AG04449 (cell line): ENCODE results near the gene MFN2.

Experiments
- CTCF ChIA-PET: fragments of 350-600 bp; formaldehyde crosslinking; extraction: SDS; loops from one replicate; lab custom pipeline; 2021; ENCODE audit warnings: antibody characterized with exemption; lab: Yijun Ruan, JAX
- POLR2A ChIA-PET: fragments of 400-600, 350-600 bp; formaldehyde crosslinking; extraction: SDS; loops from one replicate; lab custom pipeline; 2020; ENCODE audit warnings: antibody characterized with exemption, inconsistent platforms; lab: Yijun Ruan, JAX
- DNase-seq: peaks from one replicate; pipeline ENCODE4 v3.0.0-alpha.2; 2010; ENCODE audit warnings: low read depth, low spot score
- H3K4me3 ChIP-seq: 2 replicates; pipeline ENCODE4 v1.5.1; 2011; ENCODE audit warnings: low read depth, mild to moderate bottlenecking, control low read depth, low read length
- TF ChIP-seq, protein P1 (sequence below): IDR thresholded peaks from one replicate; pipeline ENCODE4 v1.5.1; 2011; ENCODE audit warnings: mild to moderate bottlenecking, moderate library complexity, low read length, control low read depth, inconsistent platforms; ENCODE audit not compliant: insufficient read depth; ENCODE audit errors: missing control alignments

MFN2 gene

DNA sequence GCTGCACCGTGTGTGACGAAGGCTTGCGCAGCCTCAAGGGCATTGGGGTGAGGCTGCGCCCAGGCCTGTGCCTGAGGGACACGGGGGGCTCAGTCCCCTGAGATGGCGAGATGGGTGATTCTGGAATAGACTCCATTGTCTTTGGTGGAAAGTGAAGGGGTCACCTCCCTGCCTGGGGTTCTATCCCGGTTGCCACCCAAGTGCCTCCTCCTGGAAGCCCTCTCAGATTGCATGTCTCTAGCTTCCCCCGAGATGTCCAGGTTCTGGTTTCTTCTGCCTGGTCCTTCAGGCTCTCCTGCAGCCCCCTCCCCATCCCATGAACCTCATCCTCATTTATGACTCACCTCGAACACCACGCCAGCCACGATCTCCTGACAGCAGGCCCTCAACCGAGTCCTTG, 22.3 kb upstream of the MFN2 start:
- POLR2A ChIA-PET = no interaction called here

DNA sequence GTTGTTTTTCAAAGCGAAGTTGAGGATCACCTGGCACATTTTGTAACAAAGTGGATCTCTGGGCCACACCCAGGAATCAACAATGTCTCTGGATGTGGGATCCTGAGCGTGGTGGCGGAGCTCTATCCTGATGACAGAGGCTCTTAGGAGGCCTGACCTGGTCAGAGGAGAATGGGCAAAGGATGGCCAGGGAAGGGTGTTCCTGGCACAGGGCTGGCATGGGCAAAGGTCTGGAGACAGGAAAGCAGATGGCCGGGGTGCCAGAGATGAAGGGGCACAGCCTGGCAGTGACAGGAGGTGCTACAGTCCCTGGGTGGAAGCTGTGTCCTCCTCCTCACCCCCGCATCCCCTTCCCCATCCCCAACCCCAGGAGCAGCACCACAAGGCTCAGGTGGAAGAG, 20.0 kb upstream of the MFN2 start:
- TF ChIP-seq, protein P1, sequence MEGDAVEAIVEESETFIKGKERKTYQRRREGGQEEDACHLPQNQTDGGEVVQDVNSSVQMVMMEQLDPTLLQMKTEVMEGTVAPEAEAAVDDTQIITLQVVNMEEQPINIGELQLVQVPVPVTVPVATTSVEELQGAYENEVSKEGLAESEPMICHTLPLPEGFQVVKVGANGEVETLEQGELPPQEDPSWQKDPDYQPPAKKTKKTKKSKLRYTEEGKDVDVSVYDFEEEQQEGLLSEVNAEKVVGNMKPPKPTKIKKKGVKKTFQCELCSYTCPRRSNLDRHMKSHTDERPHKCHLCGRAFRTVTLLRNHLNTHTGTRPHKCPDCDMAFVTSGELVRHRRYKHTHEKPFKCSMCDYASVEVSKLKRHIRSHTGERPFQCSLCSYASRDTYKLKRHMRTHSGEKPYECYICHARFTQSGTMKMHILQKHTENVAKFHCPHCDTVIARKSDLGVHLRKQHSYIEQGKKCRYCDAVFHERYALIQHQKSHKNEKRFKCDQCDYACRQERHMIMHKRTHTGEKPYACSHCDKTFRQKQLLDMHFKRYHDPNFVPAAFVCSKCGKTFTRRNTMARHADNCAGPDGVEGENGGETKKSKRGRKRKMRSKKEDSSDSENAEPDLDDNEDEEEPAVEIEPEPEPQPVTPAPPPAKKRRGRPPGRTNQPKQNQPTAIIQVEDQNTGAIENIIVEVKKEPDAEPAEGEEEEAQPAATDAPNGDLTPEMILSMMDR = no peak
- ChIA-PET POLR2A (interaction anchor here (1.1 kb wide), 1 partner anchor 12 kb away, joined by 3 read pairs; no protein-coding TSS in a partner anchor), CTCF (no interaction called here)
- no peak overlapping the region for H3K4me3 ChIP-seq
- DNase-seq = no peak

More for the DNA sequence above, 22.3 kb upstream of the MFN2 start:
- TF ChIP-seq, protein P1 = no peak
- DNase-seq = no peak
- no peak overlapping the region for H3K4me3 ChIP-seq
- CTCF ChIA-PET = interaction anchor here (0.8 kb wide), 1 partner anchor 9 kb away, joined by 3 read pairs; no protein-coding TSS in a partner anchor

DNA sequence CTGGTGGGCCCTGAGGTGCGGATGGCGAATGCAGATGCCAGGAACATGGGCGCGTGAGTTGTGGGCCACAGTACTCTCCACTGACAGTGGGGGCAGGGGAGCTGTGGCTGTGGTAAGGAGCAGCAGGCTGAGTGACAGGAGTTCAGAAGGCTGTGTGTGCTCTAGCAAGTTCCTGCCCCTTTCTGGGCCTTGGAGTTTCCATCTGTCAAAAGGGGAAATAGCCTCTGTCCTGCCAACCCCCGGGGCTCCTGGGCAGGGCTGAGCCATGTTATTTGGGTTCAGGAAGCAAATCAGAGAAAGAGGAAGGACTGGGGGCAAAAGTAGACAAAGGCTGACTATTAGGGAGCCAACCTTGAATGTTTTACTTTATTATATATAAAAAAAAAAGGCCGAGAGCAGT, 19.5 kb upstream of the MFN2 start:
- TF ChIP-seq, protein P1 = no peak
- DNase-seq = no peak
- H3K4me3 ChIP-seq = no peak overlapping the region
- CTCF ChIA-PET = no interaction called here
- POLR2A ChIA-PET = interaction anchor here (0.6 to 1.1 kb wide), 2 partner anchors 12 to 43 kb away, joined by 3 to 4 read pairs; no protein-coding TSS in a partner anchor

DNA sequence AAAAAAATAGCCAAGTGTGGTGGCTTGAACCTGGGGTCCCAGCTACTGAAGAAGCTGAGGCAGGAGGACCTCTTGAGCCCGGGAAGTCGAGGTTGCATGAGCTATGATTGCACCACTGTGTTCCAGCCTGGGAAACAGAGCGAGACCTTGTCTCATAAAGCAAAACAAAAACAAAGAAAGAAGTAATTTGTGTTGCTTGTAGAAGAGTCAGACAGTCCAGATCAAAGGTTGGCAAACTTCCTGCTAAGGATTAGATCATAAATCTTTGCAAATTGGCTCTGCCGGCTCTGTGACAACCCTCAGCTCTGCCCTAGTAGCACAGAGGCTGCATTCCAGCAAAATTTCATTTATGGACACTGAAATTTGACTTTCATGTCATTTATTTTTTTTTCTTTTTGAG, 19.0 kb upstream of the MFN2 start:
- DNase-seq = no peak
- H3K4me3 ChIP-seq = no peak overlapping the region
- TF ChIP-seq, protein P1 = no peak
- CTCF ChIA-PET = no interaction called here
- POLR2A ChIA-PET = interaction anchor here (0.6 to 1.6 kb wide), 4 partner anchors 13 to 42 kb away, joined by 3 to 5 read pairs (median 4); no protein-coding TSS in a partner anchor

DNA sequence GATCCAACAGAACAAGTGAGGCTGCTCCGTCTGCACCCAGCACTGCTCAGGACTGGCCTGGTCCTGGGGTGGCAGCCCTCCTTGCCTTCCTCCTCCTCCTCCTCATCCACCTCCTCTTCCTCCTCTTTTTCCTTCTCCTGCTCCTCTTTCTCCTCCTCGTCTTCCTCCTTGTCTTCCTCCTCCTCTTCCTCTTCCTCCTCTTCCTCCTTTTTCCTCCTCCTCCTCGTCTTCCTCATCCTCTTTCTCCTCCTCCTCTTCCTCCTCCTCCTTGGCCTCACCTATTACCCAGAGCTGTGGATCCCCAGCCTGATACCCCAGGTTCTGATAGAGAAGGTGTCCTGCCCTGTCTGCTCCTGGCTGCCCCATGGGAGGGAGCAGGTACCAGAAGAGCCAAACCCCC, 16.6 kb upstream of the MFN2 start:
- ChIA-PET POLR2A (interaction anchor here (0.7 kb wide), 1 partner anchor 29 kb away, joined by 3 read pairs; no protein-coding TSS in a partner anchor), CTCF (no interaction called here)
- H3K4me3 ChIP-seq = no peak overlapping the region
- no peak for DNase-seq
- TF ChIP-seq, protein P1 = no peak

DNA sequence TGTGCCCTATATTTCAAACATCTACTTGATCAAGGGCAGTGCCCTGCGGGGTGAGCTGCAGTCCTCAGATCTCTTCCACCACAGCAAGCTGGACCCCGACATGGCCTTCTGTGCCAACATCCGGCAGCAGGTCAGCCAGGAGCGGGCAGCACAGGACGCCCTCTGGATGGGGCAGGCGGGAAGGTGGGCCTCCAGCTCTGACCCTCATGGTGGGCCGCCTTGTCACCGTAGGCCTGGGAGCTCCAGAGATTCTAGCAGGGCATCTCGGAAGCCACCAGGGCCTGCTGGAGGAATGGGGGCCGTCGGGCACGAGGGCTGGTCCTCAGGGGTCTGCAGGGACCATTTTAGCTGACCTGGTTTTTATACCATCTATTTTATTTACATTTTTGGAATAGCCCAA, 15.6 kb upstream of the MFN2 start:
- POLR2A ChIA-PET = no interaction called here
- TF ChIP-seq, protein P1 = no peak
- no peak for DNase-seq
- CTCF ChIA-PET = no interaction called here
- H3K4me3 ChIP-seq = no peak overlapping the region
